Breast epithelium (tissue), 4 donors: ENCODE data around the gene GRIN1. TPM values are rescaled to one million over a fixed set of nuclear protein-coding genes. Genes with fewer than 3 reads are reported as not detected.

Source experiments
- DNase-seq, 2 donors: peaks; one replicate each; pipeline ENCODE4 v3.0.0-alpha.2; 2019; ENCODE audit warnings: low spot score in 2 of 2
- H3K27ac ChIP-seq, 2 donors: fragments of 200-600 bp; sonication (generic) in 1 of 2; one replicate each; pipeline ENCODE4 v1.5.1; 2016 to 2019; ENCODE audit warnings: mild to moderate bottlenecking in 1 of 2
- H3K27me3 ChIP-seq, 2 donors: fragments of 200-600 bp; sonication (generic) in 1 of 2; one replicate each; pipeline versions ENCODE4 v1.5.1 to v1.6.0; 2017 to 2019; ENCODE audit warnings: control low read depth in 1 of 2, mild to moderate bottlenecking in 1 of 2
- H3K36me3 ChIP-seq: fragments of 200-600 bp; one replicate; pipeline ENCODE4 v1.5.1; 2019
- H3K4me1 ChIP-seq, 2 donors: fragments of 200-600 bp; sonication (generic); one replicate each; pipeline ENCODE4 v1.5.1; 2016 to 2019; ENCODE audit warnings: control low read depth in 1 of 2
- H3K4me3 ChIP-seq, 3 donors: fragments of 200-600 bp; sonication (generic); 1 replicate in 2 of 3; 2 replicates in 1 of 3; pipeline ENCODE4 v1.5.1; 2016 to 2019; ENCODE audit warnings: mild to moderate bottlenecking in 3 of 3, moderate library complexity in 2 of 3
- H3K9me3 ChIP-seq, 2 donors: fragments of 200-600 bp; sonication (generic) in 1 of 2; one replicate each; pipeline ENCODE4 v1.5.1; 2016 to 2019; ENCODE audit warnings: control low read depth in 1 of 2
- POLR2A ChIP-seq: fragments of 450-650 bp; IDR thresholded peaks from one replicate; pipeline ENCODE4 v1.6.1; 2016; ENCODE audit warnings: antibody characterized with exemption, mild to moderate bottlenecking, moderate library complexity
- POLR2AphosphoS5 ChIP-seq, 3 donors: sonication (generic); formaldehyde crosslinking; IDR thresholded peaks; one replicate each; pipeline ENCODE4 v1.6.1; 2017; ENCODE audit warnings: antibody characterized with exemption in 3 of 3
- intact Hi-C: fragments of 100-400 bp; cut with DNase I; formaldehyde crosslinking; loops from one replicate; pipeline ENCODE4 v1.15.1; 2023; ENCODE audit warnings: low total_unique reads
- total RNA-seq, 3 donors: library from RNA; depleted of rRNA; stranded (reverse); fragments of >200 nt; gene quantifications; one replicate each; pipeline ENCODE4 v1.1.0, GENCODE V29; 2016
- TF ChIP-seq, protein P1 (sequence below), 3 donors: fragments of 450-650 bp; IDR thresholded peaks; one replicate each; pipeline ENCODE4 v1.5.1; 2016 to 2017; ENCODE audit warnings: antibody characterized with exemption in 3 of 3, mild to moderate bottlenecking in 3 of 3, moderate library complexity in 3 of 3

GRIN1 gene
- total RNA-seq, 3 donors from 2014 or later: 1.3 to 1.9 TPM; not detected in 1

GRCh38 chr9:137195525-137196220 is 56.7 kb downstream of the GRIN1 start:
- intact Hi-C loops: no loop called here
- TF ChIP-seq, protein P1, sequence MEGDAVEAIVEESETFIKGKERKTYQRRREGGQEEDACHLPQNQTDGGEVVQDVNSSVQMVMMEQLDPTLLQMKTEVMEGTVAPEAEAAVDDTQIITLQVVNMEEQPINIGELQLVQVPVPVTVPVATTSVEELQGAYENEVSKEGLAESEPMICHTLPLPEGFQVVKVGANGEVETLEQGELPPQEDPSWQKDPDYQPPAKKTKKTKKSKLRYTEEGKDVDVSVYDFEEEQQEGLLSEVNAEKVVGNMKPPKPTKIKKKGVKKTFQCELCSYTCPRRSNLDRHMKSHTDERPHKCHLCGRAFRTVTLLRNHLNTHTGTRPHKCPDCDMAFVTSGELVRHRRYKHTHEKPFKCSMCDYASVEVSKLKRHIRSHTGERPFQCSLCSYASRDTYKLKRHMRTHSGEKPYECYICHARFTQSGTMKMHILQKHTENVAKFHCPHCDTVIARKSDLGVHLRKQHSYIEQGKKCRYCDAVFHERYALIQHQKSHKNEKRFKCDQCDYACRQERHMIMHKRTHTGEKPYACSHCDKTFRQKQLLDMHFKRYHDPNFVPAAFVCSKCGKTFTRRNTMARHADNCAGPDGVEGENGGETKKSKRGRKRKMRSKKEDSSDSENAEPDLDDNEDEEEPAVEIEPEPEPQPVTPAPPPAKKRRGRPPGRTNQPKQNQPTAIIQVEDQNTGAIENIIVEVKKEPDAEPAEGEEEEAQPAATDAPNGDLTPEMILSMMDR (IDR thresholded peaks at IDR 0.05): no peak
- TF ChIP-seq POLR2AphosphoS5 (IDR thresholded peaks at IDR 0.05) (no peak), POLR2A (no peak)
- Histone ChIP-seq H3K9me3 (no peaks in the 10 kb centered on the region), H3K27ac (no peak overlapping the region), H3K4me1 (peaks cover 6 to 36% of the 10 kb centered on the region in 2 donors), H3K36me3 (no peaks in the 10 kb centered on the region), H3K27me3 (no peaks in the 10 kb centered on the region), H3K4me3 (no peak overlapping the region)
- no peak for DNase-seq

DNA sequence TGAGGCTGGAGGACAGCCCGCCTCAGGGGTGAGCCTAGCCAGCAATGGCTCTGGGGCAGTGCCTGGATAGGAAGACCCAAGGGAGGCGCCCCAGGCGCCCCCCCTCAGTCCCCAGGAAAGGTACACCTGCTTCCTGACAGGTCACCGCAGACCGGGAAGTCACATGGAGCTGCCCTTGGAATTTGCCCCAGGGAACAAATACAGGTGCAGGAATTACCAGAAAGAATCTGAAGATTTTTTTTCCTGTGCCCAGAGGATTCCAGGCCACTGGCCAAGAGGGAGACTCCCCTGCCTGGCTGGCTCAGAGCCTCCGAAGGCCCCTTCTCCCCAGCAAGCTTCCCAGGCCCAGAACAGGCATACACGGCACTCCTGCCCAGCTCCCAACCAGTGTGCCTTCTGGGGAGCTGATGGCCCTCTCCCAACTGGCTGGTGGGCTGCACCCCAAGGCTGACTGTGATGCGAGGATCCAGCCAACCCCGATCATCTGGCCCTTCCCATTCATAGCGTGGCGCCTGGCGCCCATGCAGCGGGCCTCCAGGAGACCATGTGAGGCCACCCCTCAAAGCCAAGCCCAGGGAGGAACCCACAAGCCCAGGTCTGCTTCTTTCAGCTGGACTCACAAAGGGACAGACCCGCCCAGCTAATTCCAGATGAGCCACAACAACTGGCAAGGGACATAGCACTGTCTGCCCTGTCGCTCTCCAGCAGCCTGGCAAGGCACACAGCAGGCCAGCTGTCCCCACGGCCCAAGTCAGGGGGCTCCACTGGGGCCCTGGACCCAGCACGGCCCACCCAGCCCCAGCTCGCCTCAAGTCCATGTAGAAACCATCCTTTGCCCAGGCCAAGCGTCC is 59.3 kb downstream of the GRIN1 start:
- TF ChIP-seq POLR2A: no peak
- Histone ChIP-seq H3K9me3 (no peaks in the 10 kb centered on the region), H3K4me3 (peak overlapping the region in 2 of 3 donors; percentile 68 to 93), H3K36me3 (no peaks in the 10 kb centered on the region), H3K27ac (peak overlapping the region; percentile 39 to 54), H3K27me3 (no peaks in the 10 kb centered on the region), H3K4me1 (peaks cover 6 to 36% of the 10 kb centered on the region in 2 donors)
- DNase-seq: peak in 1 of 2 donors; percentile 71
- intact Hi-C loops: no loop called here

- intact Hi-C loops: no loop called here
- H3K27me3 ChIP-seq: no peaks in the 10 kb centered on the region
- DNase-seq: no peak
- no peaks in the 10 kb centered on the region for H3K9me3 ChIP-seq
- H3K36me3 ChIP-seq: no peaks in the 10 kb centered on the region
- H3K27ac ChIP-seq: peak overlapping the region; percentile 39 to 54
- peaks cover 6 to 43% of the 10 kb centered on the region in 2 donors for H3K4me1 ChIP-seq
- TF ChIP-seq POLR2AphosphoS5 (IDR thresholded peaks at IDR 0.05) (no peak), POLR2A (no peak)
- TF ChIP-seq, protein P1 (IDR thresholded peaks at IDR 0.05): no peak
- H3K4me3 ChIP-seq: peak overlapping the region in 2 of 3 donors; percentile 68 to 93
Observed at GRCh38 chr9:137198902-137199283, 59.9 kb downstream of the GRIN1 start.

DNA sequence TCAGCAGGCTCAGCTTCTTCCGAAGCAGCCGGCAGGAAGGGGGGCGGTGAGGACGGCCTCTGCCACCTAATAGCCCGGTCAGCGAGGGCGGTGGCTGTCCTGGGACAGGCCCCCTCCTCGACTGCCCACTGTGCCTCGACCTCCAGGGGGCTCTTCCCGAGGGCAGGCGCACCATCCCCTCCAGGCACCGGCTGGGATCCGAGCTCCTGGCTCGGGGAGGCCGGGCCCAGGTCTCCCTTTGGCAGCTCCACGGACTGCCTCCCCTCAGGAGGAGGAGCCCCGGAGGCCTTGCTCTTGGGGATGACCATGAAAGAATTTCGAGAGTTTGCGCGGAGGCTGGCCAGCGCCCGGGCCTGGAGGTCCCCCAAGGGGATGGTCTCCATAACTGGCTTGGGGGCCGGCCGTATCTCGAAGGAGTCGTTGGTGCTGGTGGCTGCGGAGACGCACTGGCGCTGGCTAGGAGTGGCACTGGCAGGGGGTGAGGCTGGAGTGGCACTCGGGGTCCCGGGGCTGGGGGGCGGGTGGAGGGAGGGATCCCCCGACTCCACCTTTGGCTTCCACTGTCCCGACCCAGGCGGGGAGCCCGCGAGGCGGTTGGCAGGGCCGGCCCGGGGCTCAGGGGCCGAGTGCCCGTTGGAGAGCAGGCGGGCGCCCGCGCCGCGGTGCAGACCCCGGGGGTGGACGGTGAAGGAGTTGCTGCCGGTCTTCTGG is 60.6 kb downstream of the GRIN1 start:
- no peaks in the 10 kb centered on the region for H3K36me3 ChIP-seq
- H3K9me3 ChIP-seq: no peaks in the 10 kb centered on the region
- intact Hi-C loops: no loop called here
- peaks cover 11 to 47% of the 10 kb centered on the region in 2 donors for H3K4me1 ChIP-seq
- H3K4me3 ChIP-seq: peak overlapping the region; percentile 52 to 93 (median 68)
- H3K27ac ChIP-seq: peak overlapping the region; percentile 0 to 54
- H3K27me3 ChIP-seq: no peaks in the 10 kb centered on the region
- TF ChIP-seq POLR2A: no peak
- TF ChIP-seq, protein P1 (IDR thresholded peaks at IDR 0.05): no peak
- TF ChIP-seq POLR2AphosphoS5 (IDR thresholded peaks at IDR 0.05): no peak
- no peak for DNase-seq

- Histone ChIP-seq H3K36me3 (no peaks in the 10 kb centered on the region), H3K9me3 (no peaks in the 10 kb centered on the region), H3K27me3 (no peaks in the 10 kb centered on the region), H3K4me1 (peaks cover 11 to 41% of the 10 kb centered on the region in 2 donors), H3K27ac (peak within 1 kb of the TSS; percentile 65 to 86), H3K4me3 (peak within 1 kb of the TSS; percentile 52 to 93 (median 68))
- intact Hi-C loops: no loop called here
- TF ChIP-seq, protein P1 (IDR thresholded peaks at IDR 0.05): peak in 1 of 3 donors; percentile 9
- TF ChIP-seq POLR2AphosphoS5 (IDR thresholded peaks at IDR 0.05): peak; percentile 37 to 69 (median 40)
- TF ChIP-seq POLR2A: no peak
- peak; percentile 99 for DNase-seq
Observed at GRCh38 chr9:137200311-137201204, 61.6 kb downstream of the GRIN1 start, which contains the start of gene TPRN. TPRN (minus strand) TSS chr9:137200741; CDS start chr9:137200711, 30 bp downstream.
